HCT116 (cell line): ENCODE measurements around the gene PYCR2.

Experiments
- ATF3 ChIP-seq: IDR thresholded peaks from 2 replicates; pipeline ENCODE4 v1.6.1; 2012
- CTCF ChIP-seq, 3 experiments: fragments of 200-600 bp in 1 of 3; sonication (generic) in 1 of 3; IDR thresholded peaks in 2 of 3; conservative IDR thresholded peaks in 1 of 3; 2 replicates each; pipeline ENCODE4 v1.5.1; 2012 to 2017; ENCODE audit warnings: low read depth in 2 of 3, low read length in 2 of 3, antibody characterized with exemption in 1 of 3, borderline replicate concordance in 1 of 3, control low read depth in 1 of 3, mild to moderate bottlenecking in 1 of 3, mixed read lengths in 1 of 3, mixed run types in 1 of 3, moderate library complexity in 1 of 3; ENCODE audit not compliant: insufficient read depth in 1 of 3
- EGR1 ChIP-seq: IDR thresholded peaks from 2 replicates; pipeline ENCODE4 v1.6.1; 2012; ENCODE audit warnings: low read depth
- ELF1 ChIP-seq: IDR thresholded peaks from 2 replicates; pipeline ENCODE4 v1.6.1; 2012; ENCODE audit warnings: low read depth, borderline replicate concordance
- EZH2 ChIP-seq: fragments of 200-600 bp; sonication (generic); IDR thresholded peaks from 2 replicates; pipeline ENCODE4 v1.6.1; 2017; ENCODE audit warnings: antibody characterized with exemption, mixed run types
- POLR2A ChIP-seq: IDR thresholded peaks from 2 replicates; pipeline ENCODE4 v1.7.0; 2011; ENCODE audit warnings: borderline replicate concordance; ENCODE audit not compliant: insufficient read depth, insufficient read length; ENCODE audit errors: extremely low read depth
- POLR2AphosphoS5 ChIP-seq: IDR thresholded peaks from 2 replicates; pipeline ENCODE4 v1.6.1; 2011; ENCODE audit warnings: mild to moderate bottlenecking, low read depth, low read length, moderate library complexity
- SIN3A ChIP-seq: IDR thresholded peaks from 2 replicates; pipeline ENCODE4 v1.6.1; 2012; ENCODE audit warnings: low read depth
- SRF ChIP-seq: IDR thresholded peaks from 2 replicates; pipeline ENCODE4 v1.6.1; 2012; ENCODE audit warnings: low read depth
- TCF7L2 ChIP-seq: IDR thresholded peaks from 2 replicates; pipeline ENCODE4 v1.7.0; 2011; ENCODE audit warnings: borderline replicate concordance, inconsistent platforms; ENCODE audit not compliant: insufficient read depth, insufficient read length; ENCODE audit errors: extremely low read depth
- YY1 ChIP-seq: IDR thresholded peaks from 2 replicates; pipeline ENCODE4 v1.6.1; 2011; ENCODE audit warnings: low read length, low read depth, moderate library complexity, mild to moderate bottlenecking; ENCODE audit not compliant: insufficient replicate concordance; ENCODE audit errors: extremely low read depth
- TF ChIP-seq, protein P1 (sequence below): IDR thresholded peaks from 2 replicates; pipeline ENCODE4 v1.6.1; 2012

DNA sequence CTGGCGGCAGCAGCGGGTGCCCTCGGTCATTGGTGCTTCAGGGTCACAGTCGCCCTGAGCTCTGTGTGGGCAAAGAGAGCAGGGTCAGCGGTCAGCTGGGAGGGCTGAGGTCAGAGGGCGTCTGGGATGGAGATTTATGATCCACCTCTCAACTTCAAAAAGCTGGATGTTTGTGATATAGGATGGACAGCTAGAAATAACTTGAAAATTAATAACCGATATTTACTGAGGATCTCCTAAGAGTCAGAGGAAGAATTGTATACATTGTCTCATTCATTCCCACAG lies 37.1 kb downstream of the PYCR2 start:
- TF ChIP-seq POLR2A (no peak), SIN3A (no peak), CTCF (IDR thresholded peaks at IDR 0.05 in 2 of 3, conservative IDR thresholded peaks at IDR 0.05 in 1 of 3; ENCODE audit: borderline replicate concordance in 1 of 3, insufficient read depth in 1 of 3, low read depth in 2 of 3, low read length in 2 of 3) (no peak), POLR2AphosphoS5 (no peak), EZH2 (no peak), YY1 (no peak), SRF (no peak), ELF1 (no peak), EGR1 (no peak), ATF3 (no peak), TCF7L2 (no peak)
- TF ChIP-seq, protein P1, sequence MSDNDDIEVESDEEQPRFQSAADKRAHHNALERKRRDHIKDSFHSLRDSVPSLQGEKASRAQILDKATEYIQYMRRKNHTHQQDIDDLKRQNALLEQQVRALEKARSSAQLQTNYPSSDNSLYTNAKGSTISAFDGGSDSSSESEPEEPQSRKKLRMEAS, result no peak
